ENCODE measurements around the gene OR2AT4. TPM values are rescaled to one million over a fixed set of nuclear protein-coding genes. Genes with fewer than 3 reads are reported as not detected.

Gene OR2AT4
- total and polyA plus RNA-seq, 2 of the 8 experiments (the other 6 are each of a cell fraction or from before 2014, with no cell fraction given), result not detected

- WGBS, 2 experiments (ENCODE audit: extremely low coverage in 1 of 2, insufficient coverage in 1 of 2, insufficient read length in 1 of 2, insufficient replicate concordance in 2 of 2, low coverage in 1 of 2, low lambda C conversion rate in 2 of 2, missing lambda C conversion rate in 1 of 2), result 84% methylated on average over 3 of the region's 3 CpGs; no CpG with 5 or more reads in 1 of the 2 experiments
- H3K9ac ChIP-seq (replicated peaks in 1 of 4; ENCODE audit: extremely low read depth in 1 of 4, low read depth in 3 of 4, low read length in 3 of 4), result no peak overlapping the region
- H3K14ac ChIP-seq (ENCODE audit: insufficient read length), result no peak overlapping the region
- 0 out of 7 replicates have a peak, but pooled peaks cover 0 to 2% (median 0%) of the 10 kb centered on the region in 4 experiments for H3K4me1 ChIP-seq (replicated peaks in 1 of 4; ENCODE audit: control insufficient read depth in 3 of 4, insufficient read depth in 4 of 4, low read length in 3 of 4)
- no peak overlapping the region for H4K5ac ChIP-seq (ENCODE audit: insufficient read length, low read depth, low read length)
- no peak overlapping the region for H3K18ac ChIP-seq (ENCODE audit: extremely low read depth, low read length)
- DNase-seq (ENCODE audit: low read depth in 1 of 2, low spot score in 2 of 2) (peak in 1 of 2 experiments; percentile 27), FAIRE-seq (no peak)
- no peaks in the 10 kb centered on the region for H3K36me3 ChIP-seq (ENCODE audit: control insufficient read depth in 2 of 4, insufficient read depth in 4 of 4, low read length in 3 of 4)
- no peaks in the 10 kb centered on the region for H3K27me3 ChIP-seq (replicated peaks in 1 of 4; ENCODE audit: control insufficient read depth in 3 of 4, extremely low read depth in 1 of 4, insufficient read depth in 3 of 4, low read length in 3 of 4)
- H3K56ac ChIP-seq (replicated peaks; ENCODE audit: insufficient read length, low read depth, low read length), result no peak overlapping the region
- H4K20me1 ChIP-seq (replicated peaks in 1 of 2; ENCODE audit: control insufficient read depth in 1 of 2, insufficient read depth in 2 of 2, low read length in 2 of 2), result no peaks in the 10 kb centered on the region
- no peaks in the 10 kb centered on the region for H3K9me3 ChIP-seq (ENCODE audit: insufficient read depth in 2 of 2, low read depth in 1 of 2, low read length in 1 of 2)
- H2BK12ac ChIP-seq (ENCODE audit: low read depth, low read length), result no peak overlapping the region
- no peaks in the 10 kb centered on the region for H3K79me1 ChIP-seq (ENCODE audit: low read depth, low read length)
- no peak overlapping the region for H4K8ac ChIP-seq (ENCODE audit: extremely low read depth, insufficient read depth, low read length)
- no peaks in the 10 kb centered on the region for H3K79me2 ChIP-seq (ENCODE audit: control insufficient read depth in 1 of 2, insufficient read depth in 2 of 2, low read length in 2 of 2)
- no peak overlapping the region for H3K23ac ChIP-seq (ENCODE audit: insufficient read length)
- no peak overlapping the region for H2AFZ ChIP-seq (ENCODE audit: low read length)
- no peak overlapping the region for H4K91ac ChIP-seq (replicated peaks; ENCODE audit: insufficient read length, low read length)
- no peak overlapping the region for H2BK20ac ChIP-seq (ENCODE audit: low read length)
- ChIA-PET POLR2A (ENCODE audit: partially characterized antibody) (interaction anchor here (1.6 kb wide), 1 partner anchor 44 kb away, joined by 4 read pairs; the partner anchor contains the start of gene NEU3), CTCF (ENCODE audit: partially characterized antibody) (interaction anchor here (0.7 to 8.9 kb wide), 25 partner anchors 9 to 619 kb away, joined by 3 to 108 read pairs (median 5); no protein-coding TSS in a partner anchor)
- no peak overlapping the region for H3K27ac ChIP-seq (ENCODE audit: low read depth, low read length)
- H3K4ac ChIP-seq (replicated peaks; ENCODE audit: insufficient read length, low read depth, low read length), result no peak overlapping the region
- no peak overlapping the region for H2BK15ac ChIP-seq (ENCODE audit: low read length)
- H2AK5ac ChIP-seq (ENCODE audit: low read depth, low read length), result no peak overlapping the region
- no peak overlapping the region for H2BK120ac ChIP-seq (replicated peaks; ENCODE audit: low read depth, low read length)
- H3K4me3 ChIP-seq (ENCODE audit: extremely low read depth in 1 of 4, insufficient read depth in 2 of 4, low read depth in 3 of 4, low read length in 4 of 4), result no peak overlapping the region
- H3K23me2 ChIP-seq (ENCODE audit: low read depth, low read length), result peaks cover 2% of the 10 kb centered on the region
- H3K4me2 ChIP-seq (ENCODE audit: insufficient read depth in 1 of 2, low read depth in 2 of 2, low read length in 2 of 2), result no peak overlapping the region
- H2BK5ac ChIP-seq (ENCODE audit: low read depth, low read length), result no peak overlapping the region
- TF ChIP-seq TAF7 (optimal IDR thresholded peaks at IDR 0.05; ENCODE audit: borderline replicate concordance, low read depth, low read length), result no peak
- no peak for TF ChIP-seq MAX (IDR thresholded peaks at IDR 0.05)
- no peak for TF ChIP-seq BACH1 (IDR thresholded peaks at IDR 0.05; ENCODE audit: low read length)
- TF ChIP-seq SIRT6 (IDR thresholded peaks at IDR 0.05; ENCODE audit: low read length), result no peak
- TF ChIP-seq HDAC6 (IDR thresholded peaks at IDR 0.05; ENCODE audit: low read depth, low read length), result no peak
- TF ChIP-seq CEBPB (IDR thresholded peaks at IDR 0.05; ENCODE audit: low read depth, low read length), result no peak
- TF ChIP-seq BCL11A (IDR thresholded peaks at IDR 0.05; ENCODE audit: low read depth in 2 of 2, low read length in 2 of 2), result no peak
- no peak for TF ChIP-seq SRF (IDR thresholded peaks at IDR 0.05; ENCODE audit: low read depth, low read length)
- TF ChIP-seq HDAC2 (IDR thresholded peaks at IDR 0.05; ENCODE audit: borderline replicate concordance in 1 of 2, low read depth in 2 of 2, low read length in 2 of 2), result no peak
- TF ChIP-seq SUZ12 (IDR thresholded peaks at IDR 0.05; ENCODE audit: low read length), result no peak
- TF ChIP-seq RNF2 (IDR thresholded peaks at IDR 0.05; ENCODE audit: borderline replicate concordance, low read depth, low read length, missing control alignments, poor library complexity, severe bottlenecking), result no peak
- TF ChIP-seq SP1 (IDR thresholded peaks at IDR 0.05; ENCODE audit: low read depth, low read length), result no peak
- TF ChIP-seq KDM4A (IDR thresholded peaks at IDR 0.05; ENCODE audit: low read depth, low read length, severe bottlenecking), result no peak
- no peak for TF ChIP-seq TEAD4 (IDR thresholded peaks at IDR 0.05; ENCODE audit: low read depth, low read length)
These were observed 64.1 kb downstream of the OR2AT4 start for GRCh38 chr11:75032550-75032935.
